ENCODE data around the gene PICALM. TPM values are rescaled to one million over a fixed set of nuclear protein-coding genes. Genes with fewer than 3 reads are reported as not detected.

Gene PICALM
- total and polyA plus RNA-seq, 2 donors (not counting 1 experiment from before 2014, with no cell fraction given), result 48.4 to 165 TPM

GRCh38 chr11:86101493-86101892 is 32.6 kb upstream of the PICALM start:
- no peaks in the 10 kb centered on the region for H3K9me3 ChIP-seq (ENCODE audit: control extremely low read depth in 1 of 3, control insufficient read depth in 2 of 3, insufficient read depth in 1 of 3, low read length in 2 of 3)
- no peaks in the 10 kb centered on the region for H3K27me3 ChIP-seq (replicated peaks in 1 of 4; ENCODE audit: control extremely low read depth in 1 of 4, control insufficient read depth in 3 of 4, insufficient read depth in 4 of 4, low read length in 3 of 4)
- no peak overlapping the region for H3K4me3 ChIP-seq (ENCODE audit: control extremely low read depth in 1 of 5, extremely low read depth in 1 of 5, insufficient read depth in 1 of 5, low read depth in 2 of 5, low read length in 4 of 5)
- H3K9ac ChIP-seq (ENCODE audit: low read length), result no peak overlapping the region
- no peaks in the 10 kb centered on the region for H3K79me2 ChIP-seq (ENCODE audit: control insufficient read depth, insufficient read depth, low read length)
- intact Hi-C loops (cut with micrococcal nuclease), result no loop called here
- POLR2A ChIA-PET, result no interaction called here
- no peaks in the 10 kb centered on the region for H4K20me1 ChIP-seq (ENCODE audit: control insufficient read depth, insufficient read depth, low read length, poor library complexity, severe bottlenecking)
- H3K4me1 ChIP-seq (ENCODE audit: control insufficient read depth in 2 of 2, insufficient read depth in 2 of 2, low read length in 2 of 2), result no peaks in the 10 kb centered on the region
- H3K27me3 Mint-ChIP-seq, result peaks cover 6% of the 10 kb centered on the region
- H3K27ac Mint-ChIP-seq, result no peak overlapping the region
- no peak overlapping the region for H3K4me3 Mint-ChIP-seq
- no peaks in the 10 kb centered on the region for H3K9me3 Mint-ChIP-seq (ENCODE audit: insufficient read depth)
- TF ChIP-seq, protein P1, sequence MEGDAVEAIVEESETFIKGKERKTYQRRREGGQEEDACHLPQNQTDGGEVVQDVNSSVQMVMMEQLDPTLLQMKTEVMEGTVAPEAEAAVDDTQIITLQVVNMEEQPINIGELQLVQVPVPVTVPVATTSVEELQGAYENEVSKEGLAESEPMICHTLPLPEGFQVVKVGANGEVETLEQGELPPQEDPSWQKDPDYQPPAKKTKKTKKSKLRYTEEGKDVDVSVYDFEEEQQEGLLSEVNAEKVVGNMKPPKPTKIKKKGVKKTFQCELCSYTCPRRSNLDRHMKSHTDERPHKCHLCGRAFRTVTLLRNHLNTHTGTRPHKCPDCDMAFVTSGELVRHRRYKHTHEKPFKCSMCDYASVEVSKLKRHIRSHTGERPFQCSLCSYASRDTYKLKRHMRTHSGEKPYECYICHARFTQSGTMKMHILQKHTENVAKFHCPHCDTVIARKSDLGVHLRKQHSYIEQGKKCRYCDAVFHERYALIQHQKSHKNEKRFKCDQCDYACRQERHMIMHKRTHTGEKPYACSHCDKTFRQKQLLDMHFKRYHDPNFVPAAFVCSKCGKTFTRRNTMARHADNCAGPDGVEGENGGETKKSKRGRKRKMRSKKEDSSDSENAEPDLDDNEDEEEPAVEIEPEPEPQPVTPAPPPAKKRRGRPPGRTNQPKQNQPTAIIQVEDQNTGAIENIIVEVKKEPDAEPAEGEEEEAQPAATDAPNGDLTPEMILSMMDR (IDR thresholded peaks at IDR 0.05), result no peak
- TF ChIP-seq EZH2 (IDR thresholded peaks at IDR 0.05; ENCODE audit: borderline replicate concordance, insufficient read depth, low read depth, low read length, poor library complexity, severe bottlenecking), result no peak
- H3K4me1 Mint-ChIP-seq, result peaks cover 2% of the 10 kb centered on the region
- CTCF ChIA-PET, result no interaction called here
- WGBS (ENCODE audit: insufficient coverage), result no CpG with 5 or more reads among the region's 5 CpGs
- no peak overlapping the region for H3K27ac ChIP-seq (ENCODE audit: low read length in 2 of 2)
- no peak overlapping the region for H3K4me2 ChIP-seq (replicated peaks; ENCODE audit: low read depth, low read length, poor library complexity, severe bottlenecking)
- no peaks in the 10 kb centered on the region for H3K36me3 ChIP-seq (replicated peaks in 1 of 2; ENCODE audit: control extremely low read depth in 1 of 2, control insufficient read depth in 1 of 2, extremely low read depth in 1 of 2, insufficient read depth in 2 of 2, low read length in 1 of 2)
- ATAC-seq (ENCODE audit: low read depth) (no peak), DNase-seq (no peak)
- no peak overlapping the region for H2AFZ ChIP-seq (ENCODE audit: insufficient read depth, low read depth, low read length, poor library complexity, severe bottlenecking)

DNA sequence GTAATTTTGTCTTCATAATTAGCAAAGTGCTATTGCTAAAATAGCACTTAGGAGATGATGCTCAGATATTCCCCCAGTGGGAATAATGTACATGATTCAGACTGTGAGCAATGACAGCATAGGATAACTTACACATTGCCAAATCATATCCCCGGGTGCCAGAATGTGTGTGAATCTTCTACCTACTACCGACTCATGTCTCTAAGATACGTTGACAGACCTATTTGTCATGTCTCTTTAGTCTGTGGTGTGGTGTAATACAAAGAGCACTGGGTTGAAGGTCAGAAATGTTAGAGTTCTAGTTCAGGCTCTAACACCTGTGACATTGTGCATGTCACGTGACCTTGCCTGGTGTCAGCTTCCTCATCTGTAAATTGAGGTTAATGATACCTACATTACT is 31.0 kb upstream of the PICALM start:
- ATAC-seq (ENCODE audit: low read depth), result peak; percentile 41
- intact Hi-C loops (cut with micrococcal nuclease), result no loop called here
- 100% methylated on average over 1 of the region's 4 CpGs for WGBS (ENCODE audit: insufficient coverage)

More for the DNA sequence above, 31.0 kb upstream of the PICALM start:
- H3K27me3 ChIP-seq (replicated peaks in 1 of 4; ENCODE audit: control extremely low read depth in 1 of 4, control insufficient read depth in 3 of 4, insufficient read depth in 4 of 4, low read length in 3 of 4), result no peaks in the 10 kb centered on the region
- Mint-ChIP-seq H3K4me1 (peaks cover 2% of the 10 kb centered on the region), H3K27ac (no peak overlapping the region), H3K4me3 (no peak overlapping the region), H3K9me3 (ENCODE audit: insufficient read depth) (no peaks in the 10 kb centered on the region), H3K27me3 (peaks cover 6% of the 10 kb centered on the region)
- no peaks in the 10 kb centered on the region for H3K36me3 ChIP-seq (replicated peaks in 1 of 2; ENCODE audit: control extremely low read depth in 1 of 2, control insufficient read depth in 1 of 2, extremely low read depth in 1 of 2, insufficient read depth in 2 of 2, low read length in 1 of 2)
- ChIA-PET CTCF (interaction anchor here (0.7 kb wide), 1 partner anchor 104 kb away, joined by 4 read pairs; no protein-coding TSS in a partner anchor), POLR2A (no interaction called here)
- peak; percentile 12 for DNase-seq
- H3K79me2 ChIP-seq (ENCODE audit: control insufficient read depth, insufficient read depth, low read length), result no peaks in the 10 kb centered on the region
- no peak overlapping the region for H2AFZ ChIP-seq (ENCODE audit: insufficient read depth, low read depth, low read length, poor library complexity, severe bottlenecking)
- no peaks in the 10 kb centered on the region for H3K9me3 ChIP-seq (ENCODE audit: control extremely low read depth in 1 of 3, control insufficient read depth in 2 of 3, insufficient read depth in 1 of 3, low read length in 2 of 3)
- H3K4me3 ChIP-seq (ENCODE audit: control extremely low read depth in 1 of 5, extremely low read depth in 1 of 5, insufficient read depth in 1 of 5, low read depth in 2 of 5, low read length in 4 of 5), result no peak overlapping the region
- H3K4me2 ChIP-seq (replicated peaks; ENCODE audit: low read depth, low read length, poor library complexity, severe bottlenecking), result no peak overlapping the region
- H3K4me1 ChIP-seq (ENCODE audit: control insufficient read depth in 2 of 2, insufficient read depth in 2 of 2, low read length in 2 of 2), result no peaks in the 10 kb centered on the region
- H3K27ac ChIP-seq (ENCODE audit: low read length in 2 of 2), result no peak overlapping the region
- no peak for TF ChIP-seq EZH2 (IDR thresholded peaks at IDR 0.05; ENCODE audit: borderline replicate concordance, insufficient read depth, low read depth, low read length, poor library complexity, severe bottlenecking)
- TF ChIP-seq, protein P1 (IDR thresholded peaks at IDR 0.05), result no peak
- H4K20me1 ChIP-seq (ENCODE audit: control insufficient read depth, insufficient read depth, low read length, poor library complexity, severe bottlenecking), result no peaks in the 10 kb centered on the region
- H3K9ac ChIP-seq (ENCODE audit: low read length), result no peak overlapping the region

Measured in B cell (primary cell).